Activated T-helper 9 cell treated with anti-CD3 and anti-CD28 coated beads, Interleukin-2, amount 50 U/mL, for 16 hours (primary cell): ENCODE data around the gene C3AR1.
"Not testable (repeated sequence)": the region's sequence is repeated elsewhere in the genome, so short reads cannot be mapped to it uniquely, and the experiment has no call there.

Source experiments
- DNase-seq: peaks from one replicate; pipeline ENCODE4 v3.0.0-alpha.2; 2020; ENCODE audit warnings: low read depth

The C3AR1 gene

DNA sequence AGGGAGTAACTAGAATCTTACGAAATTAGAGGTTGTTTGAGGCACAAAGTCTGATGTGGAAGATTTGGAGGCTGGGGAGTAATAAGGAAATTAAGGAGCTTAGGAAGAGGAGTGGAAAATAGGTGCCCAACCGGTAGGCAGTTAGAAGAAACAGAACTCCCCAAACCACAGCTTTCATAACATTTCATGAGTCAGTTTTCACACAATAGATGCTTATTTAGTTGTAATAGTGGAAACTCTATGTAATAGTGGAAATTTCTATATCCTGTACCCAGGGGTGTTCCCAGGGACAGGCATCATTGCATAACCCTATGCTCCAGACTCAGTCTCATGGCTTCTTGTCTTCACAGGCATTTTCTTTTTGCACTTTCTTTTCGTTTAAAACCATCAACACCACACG is 8.3 kb downstream of the C3AR1 start:
- no peak for DNase-seq

DNA sequence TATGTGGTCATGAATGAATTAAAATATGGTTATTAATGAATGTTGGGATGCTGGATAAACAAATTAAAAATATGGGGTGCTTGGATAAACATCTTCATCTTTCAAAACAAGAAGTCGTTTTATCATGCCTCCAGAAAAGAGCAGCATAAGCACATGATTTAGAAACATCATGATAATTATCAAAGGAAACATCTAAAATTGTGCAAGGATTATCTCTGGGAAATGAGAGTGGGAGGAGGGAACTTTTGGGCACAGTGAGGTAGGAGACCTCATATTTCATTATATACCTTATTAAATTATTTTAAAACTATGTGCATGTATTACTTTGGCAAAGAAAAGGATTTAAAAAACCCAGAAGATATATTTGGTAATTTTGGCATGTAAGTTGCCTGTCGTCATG is 8.9 kb downstream of the C3AR1 start:
- no peak for DNase-seq

- no peak for DNase-seq
Observed at GRCh38 chr12:8054816-8055215, 11.3 kb downstream of the C3AR1 start.

- no peak for DNase-seq
Observed at GRCh38 chr12:8052679-8053078, 13.5 kb downstream of the C3AR1 start.

DNA sequence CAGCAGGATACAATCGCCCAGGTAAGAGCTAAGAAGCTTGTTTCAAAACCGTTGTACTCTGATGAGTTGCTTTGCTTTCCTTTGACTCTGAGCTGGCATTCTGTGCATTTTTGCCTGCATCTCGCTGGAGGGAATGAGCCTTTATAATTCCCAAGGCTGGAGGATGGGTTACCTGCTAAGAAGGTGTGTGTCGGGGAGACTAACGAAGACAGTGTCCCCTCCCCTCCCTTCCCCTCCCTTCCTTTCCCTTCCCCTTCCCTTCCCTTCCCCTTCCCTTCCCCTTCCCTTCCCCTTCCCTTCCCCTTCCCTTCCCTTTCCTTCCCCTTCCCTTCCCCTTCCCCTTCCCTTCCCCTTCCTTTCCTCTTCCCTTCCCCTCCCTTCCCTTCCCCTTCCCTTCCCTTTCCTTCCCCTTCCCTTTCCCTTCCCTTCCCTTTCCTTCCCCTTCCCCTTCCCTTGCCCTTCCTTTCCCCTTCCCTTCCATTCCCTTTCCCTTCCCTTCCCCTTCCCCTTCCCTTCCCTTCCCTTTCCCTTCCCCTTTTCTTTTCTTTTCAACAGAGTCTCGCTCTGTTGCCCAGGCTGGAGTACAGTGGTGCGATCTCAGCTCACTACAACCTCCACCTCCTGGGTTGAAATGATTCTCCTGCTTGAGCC is 15.4 kb downstream of the C3AR1 start:
- no peak for DNase-seq

DNA sequence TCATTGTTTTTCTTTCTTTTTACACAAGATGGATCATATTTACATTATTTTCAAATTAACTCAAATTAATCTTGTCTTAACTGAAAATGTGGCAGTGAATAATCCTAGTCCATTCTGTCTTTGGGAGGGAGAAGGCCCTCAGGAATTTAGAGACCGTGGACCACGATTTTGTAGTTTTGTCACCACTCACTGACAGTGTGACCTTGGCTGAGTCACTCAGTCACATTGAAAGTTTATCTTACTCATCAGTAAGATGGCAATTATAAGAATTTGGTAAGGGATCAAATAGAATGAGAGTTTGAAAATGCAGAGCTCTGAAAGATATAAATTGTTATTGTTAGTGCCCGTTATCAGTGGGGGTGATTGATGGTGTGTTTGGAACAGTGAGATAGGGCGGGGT is 17.3 kb downstream of the C3AR1 start:
- DNase-seq, result no peak

- DNase-seq, result no peak
Observed at GRCh38 chr12:8047842-8048241, 18.3 kb downstream of the C3AR1 start.

GRCh38 chr12:8045952-8046944 is 19.9 kb downstream of the C3AR1 start:
- peak; percentile 72 for DNase-seq

- no peak for DNase-seq
Observed at GRCh38 chr12:8040791-8041190, 25.4 kb downstream of the C3AR1 start.

GRCh38 chr12:8038659-8039114 is 27.5 kb downstream of the C3AR1 start:
- DNase-seq, result no peak

DNA sequence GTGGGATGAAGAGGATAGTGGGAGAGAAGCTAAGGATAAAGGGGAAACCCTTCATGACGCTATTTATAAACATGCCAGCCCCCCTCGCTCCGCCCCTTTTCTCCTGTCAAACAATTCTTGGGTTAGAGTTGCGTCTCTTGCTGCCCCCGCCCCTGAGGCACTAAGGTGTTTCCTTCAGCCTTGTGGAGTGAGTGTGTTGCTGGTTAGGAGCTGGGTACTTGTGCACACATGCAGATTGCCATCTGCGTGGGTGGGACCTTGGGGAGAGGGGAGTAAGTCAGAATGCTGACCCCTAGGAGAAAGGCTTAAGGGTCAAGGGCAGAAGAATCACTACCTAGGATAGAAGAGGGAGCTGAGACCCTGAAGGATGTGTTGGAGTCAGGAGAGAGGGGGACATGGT is 28.2 kb downstream of the C3AR1 start:
- DNase-seq, result no peak

DNA sequence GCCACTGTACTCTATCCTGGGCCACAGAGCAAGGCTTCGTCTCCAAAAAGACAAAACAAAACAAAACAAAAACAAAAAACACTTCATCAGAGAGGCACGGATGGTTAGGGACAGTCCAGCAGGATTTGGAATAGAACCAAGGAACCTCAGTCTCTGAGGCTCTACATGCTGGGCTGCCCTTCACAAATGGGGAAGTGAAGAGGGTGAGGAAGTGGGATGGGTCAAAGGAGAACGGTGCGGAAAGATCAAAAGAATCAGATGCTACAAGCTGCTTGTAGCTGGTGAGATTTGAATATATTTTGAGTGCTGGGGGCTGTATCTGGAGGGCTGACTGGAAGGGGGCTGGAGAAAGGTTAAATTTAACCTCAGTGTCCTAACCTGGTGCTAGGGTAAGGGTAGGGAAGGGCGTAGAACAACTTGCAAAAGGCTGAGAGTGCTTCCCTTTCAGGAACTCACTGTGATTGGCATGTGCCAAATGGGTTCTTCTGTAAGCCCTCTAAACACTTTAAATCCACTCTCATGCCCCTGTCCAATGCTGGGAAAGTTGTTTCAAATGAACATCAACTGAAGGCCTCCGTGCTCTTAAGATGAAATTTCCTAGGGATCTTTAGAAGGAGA is 29.0 kb downstream of the C3AR1 start:
- DNase-seq, result no peak

DNA sequence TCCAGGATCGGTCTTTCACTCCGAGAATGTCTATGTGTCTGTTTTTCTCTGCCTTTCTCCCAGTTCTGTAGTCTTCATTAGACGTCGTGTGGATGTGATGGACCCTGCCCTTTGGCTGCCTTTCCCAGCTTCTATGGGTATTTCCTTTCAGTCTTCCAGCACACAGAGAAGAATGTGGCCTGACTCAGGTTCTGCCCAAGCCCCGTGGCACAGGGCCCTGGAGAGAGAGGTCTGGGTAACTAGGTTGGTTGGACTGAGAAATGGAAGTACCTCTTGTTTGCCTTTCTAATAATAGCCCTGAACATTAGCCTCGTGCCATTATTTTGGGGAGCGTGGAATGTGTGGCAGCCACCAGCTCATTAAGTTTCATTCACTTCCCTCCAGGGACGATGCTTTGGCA is 29.8 kb downstream of the C3AR1 start:
- DNase-seq, result no peak

- DNase-seq, result no peak
Observed at GRCh38 chr12:8035440-8036010, 30.6 kb downstream of the C3AR1 start.

GRCh38 chr12:8034802-8035201 is 31.4 kb downstream of the C3AR1 start:
- no peak for DNase-seq

DNA sequence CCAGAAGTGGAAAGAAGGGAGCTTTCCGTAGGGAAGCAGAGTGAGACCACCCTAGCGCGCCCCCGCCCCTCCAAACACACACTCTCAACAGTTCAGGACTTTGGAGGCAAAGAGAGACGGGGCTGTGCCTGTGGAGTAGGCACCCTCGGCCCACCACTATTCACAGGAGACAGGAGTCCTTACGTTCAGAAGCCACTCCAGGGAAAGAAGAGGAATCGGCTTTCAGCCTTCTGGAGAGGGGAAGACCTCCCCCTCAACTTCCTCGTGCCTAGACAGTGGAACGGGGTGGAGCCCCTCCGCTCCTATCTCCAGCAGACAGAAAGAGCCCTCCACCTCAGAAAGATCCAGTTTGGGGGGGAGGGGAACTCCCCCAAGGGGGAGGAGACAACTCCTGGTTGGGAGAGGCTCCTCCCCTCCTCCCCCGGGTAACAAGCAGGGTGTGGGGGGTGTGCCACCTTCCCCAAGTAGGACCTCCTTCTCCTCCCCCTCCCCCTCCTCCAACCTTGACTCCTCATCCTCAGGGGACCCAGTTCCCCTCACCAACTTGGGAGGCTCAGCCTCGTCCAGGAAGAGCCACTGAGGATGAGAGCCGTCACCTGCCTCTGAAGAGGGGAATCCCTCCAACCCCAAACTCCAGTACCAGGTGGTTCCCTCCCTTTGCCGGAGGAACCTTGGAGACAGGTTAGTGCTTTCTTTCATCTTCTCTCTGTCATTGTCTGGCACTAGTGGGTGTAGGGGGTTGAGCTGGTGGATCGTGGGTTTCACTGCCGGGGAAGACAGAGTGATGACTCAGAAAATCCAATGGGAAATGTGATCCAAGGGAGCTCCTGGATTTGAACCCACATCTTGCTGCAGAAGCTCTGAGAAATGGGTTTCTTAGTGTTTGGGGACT is 32.8 kb downstream of the C3AR1 start:
- DNase-seq, result peak; percentile 30

DNA sequence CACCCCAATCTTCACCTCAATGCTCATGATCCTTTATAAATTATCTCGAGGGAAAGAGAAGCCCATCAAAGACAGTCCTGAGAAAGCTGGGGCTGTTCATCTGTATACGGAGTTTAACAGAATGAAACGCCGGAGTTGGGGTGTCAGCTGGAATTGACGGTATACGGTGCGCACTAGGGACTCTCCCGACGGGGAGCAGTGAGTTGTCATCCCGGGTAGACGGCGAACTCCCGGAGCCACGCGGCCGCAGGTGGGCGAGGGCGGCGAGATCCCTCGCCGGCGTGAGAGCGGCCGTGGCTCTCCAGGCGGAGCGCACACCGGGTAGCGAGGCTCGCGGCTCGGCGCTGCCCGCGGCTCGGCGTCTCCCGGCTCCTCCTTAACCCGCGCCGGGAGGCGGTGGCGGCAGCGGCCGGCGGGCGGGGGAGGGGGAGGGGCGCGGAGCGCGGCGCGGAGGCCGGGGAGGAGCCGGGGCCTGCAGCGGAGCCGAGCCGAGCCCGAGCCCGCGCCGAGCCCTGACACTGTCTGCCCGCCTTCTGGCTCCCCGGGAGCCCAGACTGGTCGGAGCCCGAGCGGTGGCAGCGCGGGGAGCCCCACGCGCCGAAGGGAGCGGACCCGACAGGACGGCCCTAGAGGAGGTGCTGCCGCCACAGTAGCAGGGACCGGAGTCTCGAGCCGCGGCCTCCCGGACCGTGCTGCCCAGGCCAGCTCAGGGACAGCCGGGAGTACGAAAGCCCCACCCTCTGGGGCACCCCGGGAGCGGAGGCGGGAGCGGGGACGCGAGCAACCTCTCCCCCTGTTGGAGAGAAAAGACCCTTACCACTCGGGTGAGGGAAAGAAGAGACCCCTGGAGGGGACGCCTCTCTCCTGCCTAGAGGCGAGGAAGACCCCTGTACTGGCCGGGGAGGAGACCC is 33.7 kb downstream of the C3AR1 start, which contains the start of gene FOXJ2:
FOXJ2 (plus strand) TSS at position 475 of the 911 bp plus-strand sequence. CDS start 7,117 bp downstream, outside the sequence.
- DNase-seq, result peak; percentile 74

DNA sequence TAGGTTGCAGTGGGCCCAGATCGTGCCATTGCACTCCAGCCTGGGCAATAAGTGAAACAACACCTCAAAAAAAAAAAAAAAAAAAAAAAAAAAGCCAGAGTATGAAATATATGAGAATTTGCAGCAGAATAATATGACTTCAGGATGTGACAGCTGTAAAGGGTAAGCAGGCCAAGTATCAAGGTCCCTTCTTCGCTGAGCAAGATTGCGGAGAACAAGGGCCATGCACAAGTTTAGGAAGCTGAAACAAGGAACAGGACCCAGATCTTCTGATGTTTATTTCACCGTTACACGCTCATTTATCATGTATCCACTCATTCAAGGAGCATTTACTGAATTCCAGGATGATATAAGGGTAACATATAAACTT is 34.3 kb downstream of the C3AR1 start:
- DNase-seq, result no peak

GRCh38 chr12:8031017-8031416 is 35.1 kb downstream of the C3AR1 start:
- not testable (repeated sequence) for DNase-seq

DNA sequence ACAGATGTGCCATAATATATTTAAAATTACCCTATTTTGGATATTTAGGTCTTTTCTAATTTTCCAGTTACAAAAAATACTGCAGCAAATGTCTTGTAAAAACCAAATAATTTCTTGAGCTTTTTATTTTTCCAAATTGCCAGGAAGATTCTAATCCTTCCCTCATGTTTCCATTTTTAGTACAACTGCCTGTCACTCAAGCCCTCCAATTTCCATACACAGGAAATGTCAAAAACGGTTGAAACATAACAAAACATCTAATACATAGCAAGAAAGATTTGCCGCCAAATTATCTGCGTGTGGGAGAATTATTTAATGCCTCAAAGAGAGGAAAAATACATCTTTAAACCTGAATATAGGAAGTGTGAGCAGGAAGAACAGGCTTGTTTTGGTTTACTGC is 36.0 kb downstream of the C3AR1 start:
- DNase-seq, result no peak
